HK-2 (cell line): ENCODE measurements around the gene TMTC2.

ENCODE experiments used
- DNase-seq: peaks from one replicate; pipeline ENCODE4 v3.0.0-alpha.2; 2018; ENCODE audit not compliant: unreplicated experiment

The TMTC2 gene

GRCh38 chr12:82686168-82687020, at the start of gene TMTC2:
TSS of gene TMTC2 (plus strand) at chr12:82686906.
- peak; percentile 93 for DNase-seq

DNA sequence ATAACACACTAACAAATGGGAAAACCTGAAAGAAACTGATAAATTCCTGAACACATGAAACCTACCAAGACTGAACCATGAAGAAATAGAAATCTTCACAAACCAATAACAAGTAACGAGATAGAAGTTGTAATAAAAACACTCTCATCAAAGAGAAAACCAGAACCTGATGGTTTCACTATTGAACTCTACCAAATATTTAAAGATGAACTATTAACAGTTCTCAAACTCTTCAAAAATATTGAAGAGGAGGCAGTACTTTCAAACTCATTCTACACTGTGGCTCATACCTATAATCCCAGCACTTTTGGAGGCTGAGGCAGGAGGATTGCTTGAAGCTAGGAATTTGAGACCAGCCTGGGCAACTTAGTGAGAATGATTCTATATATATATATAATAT, 48.4 kb upstream of the TMTC2 start:
- no peak for DNase-seq

- DNase-seq: no peak
These were observed 41.8 kb upstream of the TMTC2 start for GRCh38 chr12:82644896-82645295.

DNA sequence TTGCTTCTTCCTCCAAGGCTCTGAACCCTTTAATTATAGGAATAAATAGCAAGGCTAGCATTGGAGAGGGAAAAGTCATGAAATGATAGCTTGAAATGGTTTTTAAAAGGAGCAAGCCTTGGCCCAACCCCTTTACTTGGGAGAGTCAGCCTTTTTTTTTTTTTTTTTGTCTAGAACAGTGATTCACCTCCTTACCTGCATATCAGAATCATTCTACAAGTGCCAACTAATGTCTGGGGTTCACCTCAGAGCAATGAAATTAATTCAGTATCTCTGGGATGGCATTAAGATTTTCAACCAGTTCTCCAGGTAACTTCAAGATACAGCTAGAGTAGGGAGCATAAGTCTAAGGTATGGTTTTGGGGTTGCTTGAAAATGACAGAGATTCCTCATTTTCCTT, 41.3 kb upstream of the TMTC2 start:
- DNase-seq: no peak

DNA sequence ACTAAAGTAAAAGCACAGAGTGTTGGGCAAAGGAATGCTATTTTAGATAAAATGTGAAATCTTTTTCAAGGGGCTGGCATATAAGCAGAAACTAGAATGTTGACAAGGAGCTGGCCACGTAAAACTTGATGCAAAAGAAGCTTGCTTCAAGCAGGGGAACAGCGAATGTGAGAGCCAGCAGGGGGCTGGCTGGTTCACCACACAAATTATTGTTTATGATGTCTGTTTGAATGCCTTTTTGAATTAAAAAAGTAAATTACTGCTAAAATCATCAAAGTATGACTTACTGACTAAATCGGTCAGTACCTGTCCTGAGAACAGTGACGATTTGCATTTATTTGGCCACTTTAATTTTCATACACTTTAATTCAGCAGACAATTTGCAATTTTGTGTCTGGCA, 38.9 kb upstream of the TMTC2 start:
- no peak for DNase-seq

DNA sequence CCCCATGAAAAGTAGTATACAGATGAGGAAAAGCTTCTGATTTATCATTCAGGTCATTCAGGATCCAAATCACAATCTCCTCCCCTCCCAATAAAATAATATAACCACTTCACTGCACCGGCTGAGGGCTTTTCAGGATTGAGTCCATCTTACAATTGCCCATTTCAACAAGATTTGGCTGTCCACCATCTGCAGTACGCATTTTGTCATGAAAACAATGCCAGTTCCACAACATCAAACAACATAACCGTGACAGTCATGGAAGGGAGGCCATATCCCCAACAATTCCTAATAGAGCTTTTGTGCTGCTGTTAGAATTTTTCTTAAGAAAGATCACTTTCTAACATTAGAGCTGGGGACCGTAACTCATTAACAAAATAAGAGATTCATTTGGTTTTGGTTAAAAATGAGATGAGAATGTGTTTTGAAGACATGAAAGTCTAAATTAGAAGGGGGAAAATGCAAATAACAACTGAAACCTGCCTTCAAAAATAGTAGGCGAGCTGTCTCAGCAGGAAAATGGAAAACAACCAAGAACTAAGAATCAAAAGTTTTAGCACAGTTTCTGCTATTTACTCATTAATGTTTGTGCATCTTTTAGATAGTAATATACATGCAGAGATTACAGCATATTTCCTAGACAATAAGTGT, 38.3 kb upstream of the TMTC2 start:
- DNase-seq: no peak

GRCh38 chr12:82650627-82651337, 35.9 kb upstream of the TMTC2 start:
- peak; percentile 25 for DNase-seq

DNA sequence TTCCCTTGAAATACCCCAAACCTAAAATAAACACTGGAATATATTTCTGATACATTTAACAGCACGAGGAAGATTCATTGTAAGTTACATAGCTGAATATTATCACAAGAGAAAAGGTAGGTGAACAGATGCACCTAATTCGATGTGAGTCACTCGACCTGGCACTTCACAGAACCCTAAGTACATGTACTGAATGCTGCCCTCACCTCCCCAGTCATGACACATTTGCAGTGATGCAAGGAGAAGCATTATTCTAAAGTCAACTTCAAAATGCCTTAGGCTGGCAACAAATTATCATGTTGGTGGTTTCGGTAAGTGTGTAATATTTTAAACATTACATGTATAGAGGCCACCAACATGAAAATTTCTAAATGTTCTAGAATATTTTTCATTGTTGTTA, 35.2 kb upstream of the TMTC2 start:
- no peak for DNase-seq

- DNase-seq: no peak
These were observed 34.6 kb upstream of the TMTC2 start for GRCh38 chr12:82652071-82652470.

DNA sequence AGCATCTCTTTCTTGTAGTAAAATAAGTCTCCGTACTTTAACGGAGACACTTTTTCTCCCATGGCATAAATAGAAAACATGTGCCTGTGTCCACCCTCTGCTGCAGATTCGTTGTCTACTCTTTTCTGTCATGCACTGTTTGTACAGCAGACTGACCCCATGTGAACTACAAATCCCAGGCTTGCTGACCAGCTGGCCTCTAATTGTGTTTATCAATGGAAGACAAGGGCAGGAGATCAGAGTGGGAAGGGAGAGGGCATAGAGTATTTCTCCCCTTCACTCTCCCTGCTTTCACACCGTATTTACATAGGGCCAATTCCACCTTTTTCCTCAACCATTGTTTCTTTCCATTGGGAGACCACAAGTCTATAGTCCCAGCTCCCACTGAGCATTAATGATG, 31.0 kb upstream of the TMTC2 start:
- no peak for DNase-seq

DNA sequence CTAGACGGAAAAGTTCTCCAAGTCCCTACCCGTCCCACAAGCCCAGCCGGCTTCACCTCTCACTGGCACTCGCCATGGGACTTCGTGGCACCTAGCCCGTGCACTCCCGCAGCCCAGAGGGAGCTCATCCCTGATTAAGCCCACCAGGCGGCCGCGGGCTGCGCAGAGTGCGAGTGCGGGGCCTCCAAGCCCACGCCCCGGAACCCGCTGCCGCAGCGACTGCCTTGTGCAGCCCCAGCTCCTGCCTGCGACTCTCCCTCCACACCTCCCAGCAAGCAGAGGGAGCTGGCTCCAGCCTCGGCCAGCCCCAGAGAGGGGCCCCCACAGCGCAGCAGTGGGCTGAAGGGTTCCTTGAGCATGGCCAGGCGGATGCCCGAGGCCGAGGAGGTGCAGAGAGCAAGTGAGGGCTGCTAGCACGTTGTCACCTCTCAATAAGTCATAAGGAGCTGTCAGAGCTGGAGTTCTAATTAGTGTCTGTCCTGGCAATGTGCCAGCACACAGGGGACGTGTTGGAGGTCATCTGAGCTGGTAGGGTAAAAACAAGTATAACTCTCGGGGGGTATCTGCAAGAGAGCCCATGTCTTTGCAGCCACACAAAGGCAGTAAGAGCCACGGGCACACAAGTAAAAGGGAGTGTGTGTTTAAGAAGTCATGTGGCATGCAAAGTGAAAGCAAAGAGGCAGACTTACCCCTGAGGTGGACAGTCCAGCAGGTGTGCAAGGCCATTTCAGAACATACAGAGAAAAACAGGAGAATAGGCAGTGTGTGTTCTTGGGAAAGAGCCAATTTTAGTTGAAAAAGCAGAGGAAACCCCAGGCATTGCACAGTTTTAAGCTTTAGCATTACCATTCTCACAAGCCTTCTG, 27.1 kb upstream of the TMTC2 start:
- no peak for DNase-seq

DNA sequence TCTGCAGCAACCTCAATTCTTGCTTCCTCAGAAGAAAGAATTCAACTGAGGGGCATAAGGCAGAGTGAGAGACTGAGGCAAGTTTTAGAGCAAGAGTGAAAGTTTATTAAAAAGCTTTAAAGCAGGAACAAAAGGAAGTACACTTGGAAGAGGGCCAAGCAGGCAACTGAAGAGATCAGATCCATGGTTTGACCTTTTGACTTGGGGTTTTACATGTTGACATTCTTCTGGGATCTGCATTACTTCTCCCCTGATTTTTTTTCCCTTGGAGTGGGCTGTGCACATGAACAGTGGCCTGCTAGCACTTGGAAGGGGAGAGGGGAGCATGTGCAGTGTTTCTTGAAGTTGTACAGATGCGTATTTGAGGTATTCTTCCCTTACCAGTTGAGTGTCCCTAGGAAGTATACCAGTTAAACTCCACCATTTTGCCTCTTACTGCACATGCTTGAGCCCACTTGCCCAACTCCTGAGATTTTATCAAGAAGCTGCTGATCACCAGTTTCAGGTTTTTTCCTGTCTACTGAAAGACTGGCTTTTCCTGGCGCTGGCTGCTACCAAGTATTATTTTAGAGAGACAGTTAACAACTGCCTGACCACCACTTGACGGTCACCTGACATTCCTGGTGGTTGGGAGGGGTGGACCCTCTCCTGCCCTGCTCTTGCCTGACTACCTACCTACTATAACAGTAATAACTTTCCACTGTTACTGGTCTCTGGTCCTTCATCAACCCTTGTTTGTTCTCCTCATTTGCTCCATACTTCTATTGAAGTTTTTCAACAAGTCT, 26.0 kb upstream of the TMTC2 start:
- no peak for DNase-seq

- DNase-seq: no peak
These were observed 22.8 kb upstream of the TMTC2 start for GRCh38 chr12:82663893-82664292.

DNA sequence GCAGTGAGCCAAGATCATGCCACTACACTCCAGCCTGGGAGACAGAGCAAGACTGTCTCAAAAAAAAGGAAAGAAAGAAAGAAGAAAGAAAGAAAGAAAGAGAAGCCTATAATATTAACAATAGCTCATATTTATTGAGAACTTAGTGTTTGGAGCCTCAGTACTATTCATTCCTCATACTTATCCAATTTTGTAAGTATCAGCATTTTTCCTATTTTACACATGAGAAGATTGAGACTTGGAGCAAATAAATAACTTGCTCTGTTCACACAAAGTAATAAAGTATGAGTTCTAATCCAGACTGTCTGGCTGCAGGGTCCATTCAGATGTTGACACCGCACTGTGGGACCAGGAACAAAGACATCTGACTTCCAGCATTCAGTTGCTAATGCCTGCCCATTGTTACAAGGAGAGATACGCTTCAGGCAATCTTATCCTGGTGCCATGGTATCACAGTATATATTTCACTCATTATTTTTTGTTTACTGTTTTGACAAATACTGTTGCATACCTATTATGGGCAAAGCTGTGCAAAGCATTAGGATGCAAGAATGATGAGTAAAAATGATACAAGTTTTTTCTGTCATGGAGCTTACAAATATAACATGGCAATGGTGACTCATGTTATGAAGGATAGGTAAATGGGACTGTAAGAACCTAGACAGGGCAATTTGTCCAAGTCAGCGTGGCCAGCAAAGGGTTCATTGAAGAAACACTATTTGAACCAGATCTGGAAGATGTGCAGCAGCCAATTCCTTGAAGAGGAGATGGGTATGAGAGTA, 21.4 kb upstream of the TMTC2 start:
- DNase-seq: no peak

DNA sequence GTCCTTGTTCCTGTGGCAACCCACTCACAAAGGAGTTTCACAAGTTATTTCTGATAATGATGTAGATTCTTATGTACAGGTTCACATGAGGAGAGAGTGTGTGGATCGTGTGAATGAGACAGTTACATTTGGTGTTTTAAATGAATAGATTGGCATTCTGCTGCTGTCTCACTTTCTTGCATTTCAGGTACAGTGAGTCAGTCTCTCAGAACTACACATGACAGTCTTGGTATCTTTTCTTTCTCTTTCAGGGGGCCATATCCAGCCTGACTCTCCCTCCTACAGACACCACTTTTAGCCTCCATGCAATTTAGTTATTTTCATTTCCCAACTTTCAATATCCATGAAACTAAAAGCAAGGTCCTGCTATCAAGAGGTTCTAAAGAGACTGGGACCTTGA, 19.9 kb upstream of the TMTC2 start:
- DNase-seq: no peak

- DNase-seq: no peak
These were observed 15.0 kb upstream of the TMTC2 start for GRCh38 chr12:82671673-82672195.

GRCh38 chr12:82672811-82673495, 13.8 kb upstream of the TMTC2 start:
- DNase-seq: no peak

GRCh38 chr12:82673698-82674097, 13.0 kb upstream of the TMTC2 start:
- DNase-seq: no peak

DNA sequence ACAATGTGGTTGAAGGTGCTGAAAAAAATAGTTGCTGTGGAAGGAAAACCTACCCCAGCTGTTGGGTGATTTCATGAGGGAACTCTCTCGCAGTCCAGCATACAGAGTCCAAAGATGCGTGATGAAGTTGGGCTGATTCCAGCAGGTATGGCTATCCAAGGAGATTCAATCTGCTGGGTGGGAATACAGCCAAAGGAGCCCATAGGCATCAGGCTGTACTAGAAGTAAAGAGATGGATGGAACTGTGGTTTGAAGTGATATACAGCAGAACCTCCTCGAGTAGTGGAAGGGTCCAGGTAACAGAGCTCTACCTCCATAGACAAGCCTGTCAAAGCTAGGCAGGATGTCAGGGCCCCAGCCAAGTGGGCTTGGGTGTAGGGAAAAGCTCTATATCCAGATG, 11.5 kb upstream of the TMTC2 start:
- DNase-seq: no peak
